GM23248 (cell line): ENCODE data around the gene MED25. TPM values are rescaled to one million over a fixed set of nuclear protein-coding genes. Genes with fewer than 3 reads are reported as not detected.

Experiments
- DNase-seq: peaks from one replicate; pipeline ENCODE4 v3.0.0-alpha.2; 2015
- H2AFZ ChIP-seq: fragments of 200-600 bp; sonication (generic); 2 replicates; pipeline ENCODE4 v1.6.1; 2016; ENCODE audit warnings: antibody characterized with exemption
- H3F3A ChIP-seq: fragments of 200-600 bp; sonication (generic); 2 replicates; pipeline ENCODE4 v1.6.1; 2016; ENCODE audit warnings: mild to moderate bottlenecking, antibody characterized with exemption, mixed run types; ENCODE audit not compliant: insufficient read depth
- H3K27ac ChIP-seq: fragments of 200-600 bp; sonication (generic); 2 replicates; pipeline ENCODE4 v1.5.1; 2016; ENCODE audit warnings: mild to moderate bottlenecking
- H3K27me3 ChIP-seq: fragments of 200-600 bp; sonication (generic); replicated peaks from 2 replicates; pipeline ENCODE4 v1.6.1; 2016; ENCODE audit warnings: mild to moderate bottlenecking; ENCODE audit not compliant: insufficient read depth
- H3K36me3 ChIP-seq: fragments of 200-600 bp; sonication (generic); 2 replicates; pipeline ENCODE4 v1.6.1; 2016; ENCODE audit warnings: low read depth, mild to moderate bottlenecking
- H3K4me1 ChIP-seq: fragments of 200-600 bp; sonication (generic); 2 replicates; pipeline ENCODE4 v1.6.1; 2016; ENCODE audit warnings: mild to moderate bottlenecking; ENCODE audit not compliant: insufficient read depth
- H3K4me2 ChIP-seq: fragments of 200-600 bp; sonication (generic); one replicate; pipeline ENCODE4 v1.6.1; 2016; ENCODE audit warnings: mild to moderate bottlenecking; ENCODE audit not compliant: unreplicated experiment
- H3K4me3 ChIP-seq: fragments of 200-600 bp; sonication (generic); 2 replicates; pipeline ENCODE4 v1.5.1; 2016; ENCODE audit warnings: mild to moderate bottlenecking
- H3K79me2 ChIP-seq: fragments of 200-600 bp; sonication (generic); 2 replicates; pipeline ENCODE4 v1.6.1; 2016; ENCODE audit warnings: mild to moderate bottlenecking; ENCODE audit not compliant: insufficient read depth
- H3K9ac ChIP-seq: fragments of 200-600 bp; sonication (generic); 2 replicates; pipeline ENCODE4 v1.6.1; 2016; ENCODE audit warnings: mild to moderate bottlenecking
- H3K9me2 ChIP-seq: fragments of 200-600 bp; sonication (generic); 2 replicates; pipeline ENCODE4 v1.6.1; 2016; ENCODE audit warnings: mixed run types, mild to moderate bottlenecking, moderate library complexity; ENCODE audit not compliant: insufficient read depth
- H3K9me3 ChIP-seq: fragments of 200-600 bp; sonication (generic); one replicate; pipeline ENCODE4 v1.6.1; 2017; ENCODE audit warnings: low read depth
- H4K20me1 ChIP-seq: fragments of 200-600 bp; sonication (generic); 2 replicates; pipeline ENCODE4 v1.6.0; 2016; ENCODE audit not compliant: insufficient read depth
- EZH2 ChIP-seq: fragments of 200-600 bp; sonication (generic); IDR thresholded peaks from 2 replicates; pipeline ENCODE4 v1.6.1; 2018; ENCODE audit warnings: antibody characterized with exemption, mild to moderate bottlenecking; ENCODE audit not compliant: insufficient read depth, poor library complexity, severe bottlenecking
- EZH2phosphoT487 ChIP-seq: fragments of 200-600 bp; sonication (generic); IDR thresholded peaks from 2 replicates; pipeline ENCODE4 v1.6.1; 2018; ENCODE audit warnings: antibody characterized with exemption, moderate library complexity, mild to moderate bottlenecking, low read depth; ENCODE audit not compliant: insufficient read depth
- WGBS, 2 experiments: methylation state at CpG; one replicate each; pipeline ENCODE4 v1.1.6; 2015 to 2017; ENCODE audit warnings: low lambda C conversion rate in 2 of 2, low coverage in 1 of 2; ENCODE audit errors: missing lambda C conversion rate in 2 of 2; 5-methylcytosine and 5-hydroxymethylcytosine counted together
- in situ Hi-C: fragments of 300-500 bp; cut with MboI; formaldehyde crosslinking; loops from 2 replicates; pipeline ENCODE4 v1.15.0; 2020
- polyA plus RNA-seq: library from polyadenylated mRNA; unstranded; fragments of >200 nt; fragmentation: Nextera tagmentation; extraction: Ambion mirVana; gene quantifications from 2 replicates; pipeline ENCODE4 v1.2.1, GENCODE V29; 2016
- total RNA-seq: library from RNA; depleted of rRNA; stranded (reverse); fragments of >200 nt; shearing (Covaris generic); gene quantifications from 2 replicates; pipeline ENCODE4 v1.2.3, GENCODE V29; 2014

The MED25 gene
- total and polyA plus RNA-seq, 2 experiments from 2014 or later = 21.8 to 21.9 TPM

- Histone ChIP-seq H3K4me2 (peak overlapping the region; percentile 70), H3K9me3 (no peaks in the 10 kb centered on the region), H3K4me1 (peaks cover 13% of the 10 kb centered on the region), H3K9ac (peak overlapping the region; percentile 100), H3F3A (peaks cover 34% of the 10 kb centered on the region; the same call in 1 of the 2 replicates), H2AFZ (no peak overlapping the region), H3K4me3 (peak overlapping the region; percentile 99), H3K27ac (peak overlapping the region; percentile 99; the same call in 1 of the 2 replicates), H4K20me1 (no peaks in the 10 kb centered on the region; the same call in 1 of the 2 replicates), H3K36me3 (no peaks in the 10 kb centered on the region), H3K9me2 (no peaks in the 10 kb centered on the region), H3K79me2 (peaks cover 47% of the 10 kb centered on the region), H3K27me3 (no peaks in the 10 kb centered on the region)
- WGBS, 2 experiments = 2 to 5% methylated on average over 24 to 78 of the region's 78 CpGs
- in situ Hi-C loops = no loop called here
- DNase-seq = peak; percentile 53
- TF ChIP-seq EZH2 = no peak
- no peak for TF ChIP-seq EZH2phosphoT487
These were observed 33.6 kb downstream of the MED25 start for GRCh38 chr19:49851456-49852259.

GRCh38 chr19:49852631-49853126 is 34.6 kb downstream of the MED25 start:
- H3K27me3 ChIP-seq = no peaks in the 10 kb centered on the region
- WGBS, 2 experiments = 66 to 70% methylated on average over 14 of the region's 14 CpGs
- peaks cover 38% of the 10 kb centered on the region; the same call in 1 of the 2 replicates for H3F3A ChIP-seq
- no peak overlapping the region for H3K27ac ChIP-seq
- H3K4me3 ChIP-seq = peak overlapping the region; percentile 99
- peaks cover 13% of the 10 kb centered on the region for H3K4me1 ChIP-seq
- TF ChIP-seq EZH2phosphoT487 = no peak
- no peak for TF ChIP-seq EZH2
- peak; percentile 39 for DNase-seq
- peaks cover 47% of the 10 kb centered on the region for H3K79me2 ChIP-seq
- H3K4me2 ChIP-seq = peak overlapping the region; percentile 70
- no peaks in the 10 kb centered on the region for H3K9me3 ChIP-seq
- no peaks in the 10 kb centered on the region for H3K36me3 ChIP-seq
- in situ Hi-C loops = no loop called here
- no peak overlapping the region for H2AFZ ChIP-seq
- H4K20me1 ChIP-seq = no peaks in the 10 kb centered on the region; the same call in 1 of the 2 replicates
- H3K9ac ChIP-seq = no peak overlapping the region
- H3K9me2 ChIP-seq = no peaks in the 10 kb centered on the region

- Histone ChIP-seq H3K27me3 (no peaks in the 10 kb centered on the region), H3K9ac (no peak overlapping the region), H3K4me3 (no peak overlapping the region), H3K36me3 (no peaks in the 10 kb centered on the region), H3F3A (peaks cover 31% of the 10 kb centered on the region), H3K9me3 (no peaks in the 10 kb centered on the region), H3K4me1 (peaks cover 8% of the 10 kb centered on the region), H2AFZ (no peak overlapping the region), H3K27ac (no peak overlapping the region), H4K20me1 (no peaks in the 10 kb centered on the region; the same call in 1 of the 2 replicates), H3K4me2 (no peak overlapping the region), H3K79me2 (peaks cover 47% of the 10 kb centered on the region), H3K9me2 (no peaks in the 10 kb centered on the region)
- TF ChIP-seq EZH2phosphoT487 = no peak
- no peak for TF ChIP-seq EZH2
- 71 to 78% methylated on average over 9 to 10 of the region's 10 CpGs for WGBS, 2 experiments
- in situ Hi-C loops = no loop called here
- no peak for DNase-seq
These were observed 35.8 kb downstream of the MED25 start for GRCh38 chr19:49853852-49854377.

- Histone ChIP-seq H3K27ac (no peak overlapping the region), H3K9me3 (no peaks in the 10 kb centered on the region), H3F3A (peaks cover 29% of the 10 kb centered on the region), H3K4me3 (no peak overlapping the region), H4K20me1 (no peaks in the 10 kb centered on the region; the same call in 1 of the 2 replicates), H3K79me2 (peaks cover 43% of the 10 kb centered on the region), H3K4me2 (no peak overlapping the region), H3K27me3 (no peaks in the 10 kb centered on the region), H3K4me1 (peaks cover 10% of the 10 kb centered on the region), H3K9me2 (no peaks in the 10 kb centered on the region), H3K36me3 (no peaks in the 10 kb centered on the region), H3K9ac (no peak overlapping the region), H2AFZ (no peak overlapping the region)
- no peak for DNase-seq
- no peak for TF ChIP-seq EZH2phosphoT487
- TF ChIP-seq EZH2 = no peak
- WGBS, 2 experiments = 84 to 90% methylated on average over 27 to 38 of the region's 39 CpGs
- in situ Hi-C loops = no loop called here
These were observed 36.5 kb downstream of the MED25 start for GRCh38 chr19:49854378-49855263.
